HepG2 (cell line): Measurements from ENCODE around the gene ARHGDIG. TPM values are rescaled to one million over a fixed set of nuclear protein-coding genes. Genes with fewer than 3 reads are reported as not detected.
A peak's percentile ranks its signal among the peaks of the same experiment; 100 is the strongest.

ENCODE experiments used
- ATAC-seq: fragments of 200-7000 bp; cut with Tn5 transposase; 3 replicates; pipeline ENCODE4 v1.9.1; 2020; ENCODE audit warnings: mild to moderate bottlenecking, moderate library complexity
- BruUV-seq: library from RNA; stranded (reverse); fragments of 400-500 nt; replicated peaks from 2 replicates; lab custom pipeline; 2021; lab: Mats Ljungman, UMichigan
- CTCF ChIA-PET: fragments of 300-600 bp; formaldehyde crosslinking; extraction: SDS; loops from one replicate; lab custom pipeline; 2021; ENCODE audit warnings: low total read pairs, inconsistent platforms, low intra/inter-chr PET ratio; lab: Yijun Ruan, JAX
- POLR2A ChIA-PET: fragments of 350-600 bp; sonication (Branson Sonifier 250); formaldehyde crosslinking; loops from one replicate; lab custom pipeline; 2020; ENCODE audit warnings: antibody characterized with exemption, inconsistent platforms; lab: Yijun Ruan, JAX
- DNase-seq: peaks from one replicate; pipeline ENCODE4 v3.0.0-alpha.2; 2015; ENCODE audit warnings: low spot score
- FAIRE-seq: peaks from 3 replicates; lab custom pipeline; 2011; peaks lifted over from hg19 to GRCh38; lab: Jason Lieb, UNC
- H2AFZ ChIP-seq: one replicate; pipeline ENCODE4 v1.6.1; 2011; ENCODE audit warnings: low read length, inconsistent platforms
- H3K27ac ChIP-seq: fragments of 300-600 bp; 3 replicates; pipeline ENCODE4 v1.8.0; 2011; ENCODE audit warnings: mixed run types, mild to moderate bottlenecking, mixed read lengths, low read length, inconsistent platforms; ENCODE audit not compliant: insufficient read depth; ENCODE audit errors: extremely low read length
- H3K27me3 ChIP-seq, 2 experiments: fragments of 200-600 bp in 1 of 2; 2 replicates in 1 of 2; 3 replicates in 1 of 2; pipeline versions ENCODE4 v1.6.0 to v1.8.0; 2011; ENCODE audit warnings: low read length in 2 of 2, mild to moderate bottlenecking in 2 of 2, moderate library complexity in 2 of 2, inconsistent platforms in 1 of 2; ENCODE audit not compliant: insufficient read depth in 2 of 2, control insufficient read depth in 1 of 2
- H3K36me3 ChIP-seq, 2 experiments: fragments of 200-600 bp in 1 of 2; replicated peaks in 1 of 2; 2 replicates in 1 of 2; 3 replicates in 1 of 2; pipeline versions ENCODE4 v1.5.1 to v1.8.0; 2011; ENCODE audit warnings: low read length in 2 of 2, inconsistent platforms in 1 of 2; ENCODE audit not compliant: insufficient read depth in 2 of 2, control insufficient read depth in 1 of 2
- H3K4me1 ChIP-seq: 2 replicates; pipeline ENCODE4 v1.5.1; 2012; ENCODE audit warnings: low read length, inconsistent platforms; ENCODE audit not compliant: insufficient read depth
- H3K4me2 ChIP-seq: 2 replicates; pipeline ENCODE4 v1.6.0; 2011; ENCODE audit warnings: low read depth, low read length, inconsistent platforms
- H3K4me3 ChIP-seq, 3 experiments: fragments of 200-600 bp in 1 of 3; sonication (generic), shearing (Covaris generic) in 1 of 3; replicated peaks in 1 of 3; 2 replicates each; pipeline ENCODE4 v1.5.1; 2011 to 2016; ENCODE audit warnings: low read length in 3 of 3, inconsistent platforms in 2 of 3, low read depth in 2 of 3, mild to moderate bottlenecking in 2 of 3, control low read depth in 1 of 3, mixed read lengths in 1 of 3; ENCODE audit not compliant: insufficient read depth in 1 of 3
- H3K79me2 ChIP-seq: one replicate; pipeline ENCODE4 v1.6.1; 2011; ENCODE audit warnings: low read length, inconsistent platforms; ENCODE audit not compliant: insufficient read depth
- H3K9ac ChIP-seq: 2 replicates; pipeline ENCODE4 v1.6.0; 2011; ENCODE audit warnings: mild to moderate bottlenecking, low read depth, low read length, inconsistent platforms; ENCODE audit not compliant: insufficient read depth
- H3K9me3 ChIP-seq: 2 replicates; pipeline ENCODE4 v1.5.1; 2012; ENCODE audit warnings: mild to moderate bottlenecking, low read length
- H4K20me1 ChIP-seq: 2 replicates; pipeline ENCODE4 v1.6.0; 2011; ENCODE audit warnings: inconsistent platforms, mild to moderate bottlenecking, low read length, moderate library complexity; ENCODE audit not compliant: insufficient read depth
- FOXA1 ChIP-seq, 2 experiments: fragments of 450-650 bp in 1 of 2; sonication (generic) in 1 of 2; formaldehyde crosslinking in 1 of 2; IDR thresholded peaks; 2 replicates each; pipeline versions ENCODE4 v1.4.0 to v1.6.1; 2016 to 2020; ENCODE audit warnings: missing genetic modification reagents in 1 of 2
- FOXA3 ChIP-seq: IDR thresholded peaks from 2 replicates; pipeline ENCODE4 v1.6.1; 2016; ENCODE audit warnings: missing genetic modification reagents, missing compliant biosample characterization
- KAT8 ChIP-seq: IDR thresholded peaks from 2 replicates; pipeline ENCODE4 v1.6.1; 2016; ENCODE audit warnings: missing genetic modification reagents, missing compliant biosample characterization
- MAX ChIP-seq: IDR thresholded peaks from 2 replicates; pipeline ENCODE4 v1.6.1; 2012; ENCODE audit warnings: inconsistent platforms
- MXI1 ChIP-seq: IDR thresholded peaks from 3 replicates; pipeline ENCODE4 v1.6.1; 2012; ENCODE audit warnings: low read depth, low read length, inconsistent platforms, borderline replicate concordance
- RFX1 ChIP-seq: fragments of 450-650 bp; IDR thresholded peaks from 2 replicates; pipeline ENCODE4 v1.6.1; 2017
- SAP130 ChIP-seq: IDR thresholded peaks from 2 replicates; pipeline ENCODE4 v1.6.1; 2016; ENCODE audit warnings: low read depth
- TGIF2 ChIP-seq: IDR thresholded peaks from 2 replicates; pipeline ENCODE4 v1.6.1; 2016; ENCODE audit warnings: control low read depth, missing compliant biosample characterization
- TMF1 ChIP-seq: sonication (generic); formaldehyde crosslinking; IDR thresholded peaks from 2 replicates; pipeline ENCODE4 v1.8.1; 2022; ENCODE audit warnings: low read depth, missing genetic modification reagents
- ZFP36L2 ChIP-seq: sonication (generic); formaldehyde crosslinking; IDR thresholded peaks from 2 replicates; pipeline ENCODE4 v1.4.0; 2020; ENCODE audit warnings: missing genetic modification reagents
- ZKSCAN5 ChIP-seq: sonication (generic); formaldehyde crosslinking; IDR thresholded peaks from 2 replicates; pipeline ENCODE4 v1.5.1; 2020; ENCODE audit warnings: mild to moderate bottlenecking, missing genetic modification reagents
- ZNF549 ChIP-seq: sonication (generic); formaldehyde crosslinking; IDR thresholded peaks from 2 replicates; pipeline ENCODE4 v1.5.0; 2020; ENCODE audit warnings: missing genetic modification reagents
- WGBS: methylation state at CpG from one replicate; pipeline ENCODE4 v1.1.6; 2017; ENCODE audit warnings: low lambda C conversion rate; 5-methylcytosine and 5-hydroxymethylcytosine counted together
- in situ Hi-C: cut with HindIII; loops from 2 replicates; pipeline ENCODE4 v1.10.0; 2017; ENCODE audit warnings: low pct_unique_long_range_greater_than_20kb; ENCODE audit not compliant: extremely low pct_ligation_motif_present
- intact Hi-C: fragments of 100-400 bp; cut with micrococcal nuclease; formaldehyde crosslinking; loops from one replicate; pipeline ENCODE4 v1.10.0; 2022; ENCODE audit not compliant: unreplicated experiment
- polyA plus RNA-seq, 8 experiments: library from polyadenylated mRNA; depleted of rRNA in 3 of 8; stranded (reverse) in 7 of 8; unstranded in 1 of 8; fragments of >200 nt; fragmentation: Illumina TruSeq in 4 of 8; extraction: Trizol in 4 of 8; gene quantifications; 2 replicates each; pipeline versions ENCODE4 v1.2.1 to v1.2.3, GENCODE V29; 2011 to 2016; ENCODE audit warnings: low read depth in 4 of 8, missing spikeins in 1 of 8, mixed read lengths in 1 of 8; ENCODE audit not compliant: insufficient read depth in 1 of 8
- total RNA-seq, 5 experiments: library from RNA; depleted of rRNA; stranded (reverse); fragments of >200 nt; fragmentation: Illumina TruSeq; extraction: Trizol; gene quantifications; 2 replicates each; pipeline ENCODE4 v1.2.3, GENCODE V29; 2016; ENCODE audit warnings: low read depth in 1 of 5

The ARHGDIG gene
- total and polyA plus RNA-seq, 2 of the 13 experiments (the other 11 are each of a cell fraction or from before 2014, with no cell fraction given), result 0.24 to 0.48 TPM

GRCh38 chr16:239948-240277, 40.5 kb upstream of the ARHGDIG start:
- FAIRE-seq, result no peak
- Histone ChIP-seq H3K79me2 (no peaks in the 10 kb centered on the region), H3K4me2 (no peak overlapping the region), H3K4me1 (peaks cover 24% of the 10 kb centered on the region), H3K36me3 (no peaks in the 10 kb centered on the region), H3K9me3 (no peaks in the 10 kb centered on the region), H3K27me3 (no peaks in the 10 kb centered on the region; a peak in 1 of 5 replicates), H4K20me1 (no peaks in the 10 kb centered on the region), H3K27ac (no peak overlapping the region), H3K9ac (no peak overlapping the region), H2AFZ (no peak overlapping the region)
- BruUV-seq, result no TSS peak
- WGBS, result 52% methylated on average over 3 of the region's 3 CpGs
- POLR2A ChIA-PET, result interaction anchor here (1.3 kb wide), 1 partner anchor 113 kb away, joined by 4 read pairs; the partner anchor contains the start of gene AXIN1
- CTCF ChIA-PET, result interaction anchor here (0.6 kb wide), 1 partner anchor 123 kb away, joined by 4 read pairs; no protein-coding TSS in a partner anchor
- intact Hi-C loops, result loop anchor here (5.0 kb wide), 1 partner anchor 47 kb away; no protein-coding TSS in a partner anchor
- in situ Hi-C loops, result no loop called here
- peak; percentile 39 for DNase-seq
- peak; percentile 10; the same call in 1 of the 3 replicates for ATAC-seq
- TF ChIP-seq ZKSCAN5 (CRISPR knock-in tag), result no peak
- peak; percentile 17; the same call in 1 of the 2 replicates for TF ChIP-seq MAX
- no peak for TF ChIP-seq ZFP36L2 (CRISPR knock-in tag)
- TF ChIP-seq KAT8 (CRISPR knock-in tag), result no peak
- peak; percentile 64 for TF ChIP-seq SAP130 (CRISPR knock-in tag)
- TF ChIP-seq TGIF2 (CRISPR knock-in tag), result no peak
- TF ChIP-seq ZNF549, result no peak
- TF ChIP-seq RFX1, result no peak
- TF ChIP-seq FOXA1 (IDR thresholded peaks at IDR 0.05), result no peak
- TF ChIP-seq FOXA1 (CRISPR knock-in tag; IDR thresholded peaks at IDR 0.05), result 0 out of 2 replicates have a peak, but pooled peaks have one; percentile 36
- TF ChIP-seq FOXA3 (CRISPR knock-in tag), result peak; percentile 18; the same call in 1 of the 2 replicates
- TF ChIP-seq TMF1, result no peak
- peak; percentile 62; the same call in 1 of the 3 replicates for TF ChIP-seq MXI1
- TF ChIP-seq, all 625 proteins: peak for 5
- H3K4me3 ChIP-seq, result no peak overlapping the region
